NT2/D1 (cell line): ENCODE measurements around the gene POLL.

Experiments
- SUZ12 ChIP-seq: IDR thresholded peaks from 2 replicates; pipeline ENCODE4 v1.6.1; 2011; ENCODE audit not compliant: insufficient read length, insufficient read depth; ENCODE audit errors: extremely low read depth
- YY1 ChIP-seq: IDR thresholded peaks from 2 replicates; pipeline ENCODE4 v1.6.1; 2011; ENCODE audit not compliant: insufficient read length, insufficient read depth
- ZNF274 ChIP-seq: IDR thresholded peaks from 2 replicates; pipeline ENCODE4 v1.6.1; 2011; ENCODE audit warnings: mild to moderate bottlenecking, low read depth, low read length

- TF ChIP-seq ZNF274 (no peak), YY1 (no peak), SUZ12 (no peak)
Measured at GRCh38 chr10:101617102-101617823, 29.2 kb upstream of the POLL start.
